GM19452 (cell line): Measurements from ENCODE around the gene TERF2IP.
A peak's percentile ranks its signal among the peaks of the same experiment; 100 is the strongest.

ENCODE experiments used
- ATAC-seq: cut with Tn5 transposase; IDR thresholded peaks from one replicate; pipeline ENCODE4 v1.9.1; 2021; ENCODE audit not compliant: unreplicated experiment

Gene TERF2IP

GRCh38 chr16:75635036-75635435 lies 12.5 kb upstream of the TERF2IP start:
- no peak for ATAC-seq

DNA sequence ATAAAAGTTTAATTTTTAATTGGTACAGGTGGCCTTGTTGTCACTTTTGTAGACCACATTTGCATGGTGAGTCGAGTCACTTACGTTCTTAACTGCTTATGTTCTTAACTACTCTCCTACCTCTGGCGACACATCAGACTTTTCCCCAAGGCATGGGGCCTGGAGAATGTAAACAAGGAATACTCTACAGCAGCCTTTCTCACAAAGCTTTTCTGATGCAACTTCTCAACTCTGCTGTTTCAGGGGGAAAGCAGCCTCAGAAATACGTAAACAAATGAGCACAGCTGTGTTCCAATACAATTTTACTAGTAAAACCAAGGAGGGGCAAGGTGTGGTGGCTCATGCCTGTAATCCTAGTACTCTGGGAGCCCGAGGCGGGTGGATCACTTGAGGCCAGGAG lies 7.0 kb upstream of the TERF2IP start:
- no peak for ATAC-seq

- no peak for ATAC-seq
Measured at GRCh38 chr16:75644240-75645012, 3.1 kb upstream of the TERF2IP start.

DNA sequence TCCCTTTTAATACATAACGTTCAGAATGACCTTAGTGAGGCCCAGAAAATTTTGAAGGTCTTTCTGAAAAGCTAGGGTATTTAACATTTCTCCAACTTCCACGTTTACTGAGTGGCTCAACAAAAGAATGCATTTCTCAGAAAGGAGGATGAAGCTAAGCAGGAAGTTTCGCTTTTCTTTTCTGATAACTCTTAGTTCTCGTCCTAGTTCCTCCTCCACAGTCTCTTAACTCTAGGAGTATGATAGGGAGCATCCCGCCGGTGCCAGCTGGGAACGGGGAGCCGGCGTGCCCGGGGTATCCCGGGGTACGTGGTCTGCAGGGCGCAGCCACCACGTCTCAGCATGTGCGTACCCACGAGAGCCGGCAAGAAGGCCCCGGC lies 471 bp upstream of the TERF2IP start:
- ATAC-seq = peak; percentile 13

GRCh38 chr16:75648265-75649076 lies 898 bp downstream of the TERF2IP start:
- peak; percentile 28 for ATAC-seq

DNA sequence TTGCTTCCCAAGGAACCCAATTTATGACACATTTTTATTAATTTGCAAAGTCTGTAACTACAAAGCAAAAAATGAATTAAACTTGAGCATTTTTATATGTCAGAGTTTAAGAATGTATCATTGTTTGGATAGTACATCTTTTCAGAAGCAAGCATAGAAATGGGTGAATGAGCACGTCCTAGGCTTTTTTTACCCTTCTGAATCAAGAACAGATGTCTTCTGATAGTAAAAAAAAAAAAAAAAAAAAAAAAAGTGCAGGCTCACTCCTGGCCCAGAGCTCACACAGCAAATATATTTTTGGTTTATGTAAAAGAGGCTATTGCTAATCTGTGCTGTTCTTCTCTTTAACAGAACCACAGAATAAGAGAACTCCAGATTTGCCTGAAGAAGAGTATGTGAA lies 6.3 kb downstream of the TERF2IP start:
- no peak for ATAC-seq

DNA sequence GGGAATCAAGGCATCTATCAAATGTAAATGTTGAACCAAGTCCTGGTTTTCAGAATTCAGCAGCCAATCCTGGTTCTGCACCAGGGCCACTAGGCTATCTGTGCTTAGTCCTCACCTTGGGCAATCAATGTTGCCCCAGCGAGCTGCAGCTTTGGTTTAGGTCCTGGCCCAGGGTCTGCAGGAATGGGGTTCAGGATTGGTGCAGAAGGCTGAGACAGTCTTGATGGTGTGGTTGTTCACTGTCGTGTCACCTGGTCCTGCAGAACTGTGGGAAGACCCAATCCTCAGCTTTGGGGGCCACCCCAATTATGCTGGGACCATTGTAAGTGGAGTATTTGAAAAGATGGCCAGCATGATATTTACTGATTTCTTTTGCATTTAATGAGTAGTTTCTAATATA lies 10.6 kb downstream of the TERF2IP start:
- ATAC-seq = no peak

GRCh38 chr16:75660321-75660720 lies 12.7 kb downstream of the TERF2IP start:
- ATAC-seq = no peak

DNA sequence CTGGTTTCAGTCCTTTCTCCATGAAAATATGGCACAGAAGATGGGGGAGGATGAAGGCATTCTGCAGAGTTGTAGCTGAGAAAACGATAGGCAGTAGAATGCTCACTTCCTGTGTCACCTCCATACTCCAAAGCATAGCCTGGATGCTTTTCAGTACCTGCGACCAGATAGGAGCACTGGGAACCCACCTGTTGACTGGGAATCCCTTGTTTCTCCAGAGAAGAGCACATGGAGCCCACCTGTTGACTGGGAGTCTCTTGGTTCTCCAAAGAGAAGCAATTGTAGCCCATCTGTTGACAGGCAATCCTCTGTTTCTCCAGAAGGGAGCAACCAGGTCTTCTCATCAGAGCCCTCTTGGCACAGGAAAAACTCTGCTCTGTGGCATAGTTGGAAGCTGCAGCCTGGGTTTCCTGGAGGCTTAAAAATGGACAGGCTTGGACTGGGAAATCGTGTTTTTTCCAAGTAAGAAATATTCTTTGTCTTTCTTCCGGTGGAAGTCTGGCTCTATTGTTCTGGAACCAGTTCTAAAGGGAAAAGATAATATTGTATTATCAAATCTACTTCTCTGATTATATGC lies 13.2 kb downstream of the TERF2IP start:
- no peak for ATAC-seq

GRCh38 chr16:75667503-75667902 lies 19.9 kb downstream of the TERF2IP start:
- no peak for ATAC-seq

- no peak for ATAC-seq
Measured at GRCh38 chr16:75676909-75677308, 29.3 kb downstream of the TERF2IP start, which contains the start of gene CPHXL2. Gene CPHXL2 (minus strand): TSS chr16:75677009. CDS start chr16:75676999, 10 bp downstream.

GRCh38 chr16:75679366-75679765 lies 31.8 kb downstream of the TERF2IP start:
- ATAC-seq = no peak

DNA sequence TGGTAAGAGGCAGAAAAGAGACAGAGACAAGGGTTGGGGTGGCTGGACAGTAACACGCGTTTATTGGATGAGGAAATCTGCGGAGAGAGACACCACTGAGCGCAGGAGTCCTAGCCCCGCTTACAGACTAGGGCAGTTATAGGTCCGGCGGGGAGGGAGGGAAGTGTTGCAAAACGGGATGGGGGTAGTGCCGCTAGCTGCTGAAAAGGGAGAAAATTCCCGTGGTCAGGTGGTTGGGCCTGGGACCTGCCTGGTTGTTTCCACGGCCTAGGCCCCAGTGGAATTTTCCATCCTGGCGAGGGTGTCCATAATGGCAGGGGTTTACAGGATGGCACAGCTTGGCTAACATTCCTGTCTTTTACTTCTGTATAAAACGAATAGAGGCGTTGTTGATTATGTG lies 34.7 kb downstream of the TERF2IP start:
- ATAC-seq = no peak

DNA sequence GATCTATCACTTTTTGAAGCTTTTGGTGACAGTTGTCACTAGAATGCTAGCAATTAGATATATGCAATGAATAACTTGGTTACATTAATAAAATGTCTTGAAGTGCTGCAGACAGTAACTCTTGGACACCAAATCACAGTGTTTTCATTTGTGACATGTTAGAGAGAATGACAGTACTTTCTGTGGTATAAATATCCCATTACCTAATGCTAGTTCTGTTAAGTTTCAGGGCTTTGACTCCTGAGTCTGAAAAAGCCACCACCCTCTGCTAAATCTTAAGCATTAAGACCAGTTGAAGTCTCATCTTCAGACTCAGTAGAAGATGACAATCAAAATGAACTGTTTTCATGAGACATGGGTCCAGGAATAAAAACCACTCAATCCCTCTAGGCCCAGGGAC lies 39.8 kb downstream of the TERF2IP start:
- ATAC-seq = no peak

GRCh38 chr16:75695708-75696107 lies 48.1 kb downstream of the TERF2IP start:
- no peak for ATAC-seq

GRCh38 chr16:75697571-75697970 lies 50.0 kb downstream of the TERF2IP start:
- ATAC-seq = no peak

DNA sequence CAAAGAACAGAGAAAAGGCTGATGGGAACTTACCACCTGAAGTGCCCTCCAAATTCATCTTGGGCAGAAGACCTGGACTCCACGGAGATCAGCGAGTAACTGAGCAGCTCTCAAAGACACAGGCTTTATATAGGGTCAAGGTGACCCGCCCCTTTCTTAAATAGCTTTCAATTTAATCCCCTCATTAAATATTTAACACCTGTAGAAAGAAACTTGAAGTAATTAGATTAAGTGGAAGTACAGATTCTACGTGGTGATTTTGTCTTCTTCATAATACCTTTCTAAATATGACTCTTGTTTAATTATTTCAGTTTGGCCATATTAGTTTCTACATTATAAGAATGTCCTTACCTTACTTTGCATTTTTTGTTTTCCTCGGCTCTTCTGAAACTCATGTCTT lies 53.8 kb downstream of the TERF2IP start, which contains the start of gene DUXB:
Gene DUXB, minus strand, starts transcription at position 101 of the 400 bp plus-strand sequence. Its CDS starts 43 bp downstream, at position 58.
- no peak for ATAC-seq

DNA sequence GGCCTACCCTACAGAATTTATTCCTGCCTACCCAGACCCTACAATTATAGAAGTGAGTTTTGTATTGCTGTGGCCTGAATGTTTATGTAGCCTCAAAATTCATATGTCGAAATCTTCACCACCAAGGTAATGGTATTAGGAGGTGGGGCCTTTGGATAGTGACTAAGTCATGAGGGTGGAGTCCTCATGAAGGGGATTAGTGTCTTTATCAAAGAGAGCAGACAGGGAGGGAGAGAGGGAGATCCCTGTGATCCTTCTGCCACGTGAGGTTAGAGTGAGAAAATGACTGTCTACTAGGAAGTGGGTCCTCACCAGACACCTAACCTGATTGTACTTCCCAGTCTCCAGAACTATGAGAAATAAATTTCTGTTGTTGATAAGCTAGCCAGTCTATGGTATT lies 54.7 kb downstream of the TERF2IP start:
- no peak for ATAC-seq

DNA sequence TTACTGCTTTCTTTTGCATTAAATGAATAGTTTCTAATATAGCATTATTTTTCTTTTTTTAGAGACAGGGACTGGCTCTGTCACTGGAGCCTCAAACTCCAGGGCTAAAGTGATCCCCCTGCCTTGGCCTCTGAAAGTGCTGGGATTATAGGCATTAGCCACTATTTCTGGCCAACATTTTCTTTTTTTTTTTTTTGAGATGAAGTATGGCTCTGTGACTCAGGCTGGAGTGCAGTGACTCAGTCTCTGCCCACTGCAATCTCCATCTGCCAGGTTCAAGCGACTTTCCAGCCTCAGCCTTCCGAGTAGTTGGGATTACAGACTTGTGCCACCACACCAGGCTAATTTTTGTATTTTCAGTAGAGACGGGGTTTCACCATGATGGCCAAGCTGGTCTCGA lies 55.7 kb downstream of the TERF2IP start:
- no peak for ATAC-seq
